ENCODE results near the gene SPTBN4.
"Not testable (repeated sequence)": the region's sequence is repeated elsewhere in the genome, so short reads cannot be mapped to it uniquely, and the experiment has no call there.

SPTBN4 gene

DNA sequence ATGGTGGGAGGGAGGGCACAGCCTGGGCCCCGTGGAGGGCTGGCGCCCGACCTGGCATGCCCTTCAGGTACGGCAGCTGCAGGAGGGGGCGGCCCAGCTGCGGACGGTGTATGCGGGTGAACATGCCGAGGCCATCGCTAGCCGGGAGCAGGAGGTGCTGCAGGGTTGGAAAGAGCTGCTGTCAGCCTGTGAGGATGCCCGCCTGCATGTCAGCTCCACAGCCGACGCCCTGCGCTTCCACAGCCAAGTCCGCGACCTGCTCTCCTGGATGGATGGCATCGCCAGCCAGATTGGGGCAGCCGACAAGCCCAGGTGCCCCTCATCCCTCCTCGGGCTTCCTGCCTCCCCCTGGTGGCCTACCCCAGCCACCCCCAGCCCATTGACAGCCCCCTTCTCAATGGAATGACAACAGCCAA is 93.3 kb downstream of the SPTBN4 start:
- no peaks in the 10 kb centered on the region for H3K36me3 Mint-ChIP-seq (ENCODE audit: insufficient read depth)
- H3K27me3 Mint-ChIP-seq, result peaks cover 86% of the 10 kb centered on the region
- ATAC-seq (replicated peaks; ENCODE audit: extremely low read depth, poor library complexity, severe bottlenecking) (no peak), DNase-seq (ENCODE audit: low spot score in 2 of 2) (no peak)
- no peaks in the 10 kb centered on the region for H3K4me1 Mint-ChIP-seq
- H3K27ac Mint-ChIP-seq (ENCODE audit: low read depth), result no peak overlapping the region
- no peak overlapping the region for H3K4me3 Mint-ChIP-seq
- H3K9me3 Mint-ChIP-seq, result no peaks in the 10 kb centered on the region

DNA sequence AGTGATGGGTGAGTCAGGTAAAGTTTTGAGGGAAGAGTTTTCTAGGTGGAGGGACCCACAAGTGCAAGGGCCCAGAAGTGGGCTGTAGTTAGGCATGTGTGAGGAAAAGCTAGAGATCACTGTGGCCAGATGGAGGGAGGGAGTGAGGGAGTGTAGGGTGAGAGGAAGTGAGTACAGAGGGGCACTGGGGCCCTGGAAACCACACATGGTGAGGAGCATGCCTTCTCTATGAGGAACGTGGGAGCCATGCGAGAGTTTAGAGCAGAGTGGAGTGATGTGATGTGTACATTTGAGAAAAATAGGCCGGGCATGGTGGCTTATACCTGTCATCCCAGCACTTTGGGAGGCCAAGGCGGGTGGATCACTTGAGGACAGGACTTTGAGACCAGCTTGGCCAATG is 95.1 kb downstream of the SPTBN4 start:
- H3K27me3 Mint-ChIP-seq, result peaks cover 86% of the 10 kb centered on the region
- no peak overlapping the region for H3K4me3 Mint-ChIP-seq
- ATAC-seq (replicated peaks; ENCODE audit: extremely low read depth, poor library complexity, severe bottlenecking) (no peak), DNase-seq (ENCODE audit: low spot score in 2 of 2) (no peak)
- no peaks in the 10 kb centered on the region for H3K4me1 Mint-ChIP-seq
- no peak overlapping the region for H3K27ac Mint-ChIP-seq (ENCODE audit: low read depth)
- no peaks in the 10 kb centered on the region for H3K36me3 Mint-ChIP-seq (ENCODE audit: insufficient read depth)
- H3K9me3 Mint-ChIP-seq, result no peaks in the 10 kb centered on the region

DNA sequence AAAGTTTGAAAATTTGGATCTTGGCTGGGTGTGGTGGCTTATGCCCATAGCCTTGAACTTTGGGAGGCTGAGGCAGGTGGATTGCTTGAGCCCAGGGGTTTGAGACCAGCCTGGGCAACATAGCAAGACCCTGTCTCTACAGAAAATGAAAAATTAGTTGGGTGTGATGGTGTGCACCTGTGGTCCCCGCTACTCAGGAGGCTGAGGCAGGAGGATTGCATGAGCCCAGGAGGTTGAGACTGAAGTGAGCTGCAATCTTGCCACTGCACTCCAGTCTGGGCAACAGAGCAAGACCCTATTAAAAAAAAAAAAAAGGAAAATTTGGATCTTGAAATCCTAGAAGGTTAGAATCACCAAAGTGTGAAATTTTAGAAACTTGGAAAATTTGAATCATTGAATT is 97.7 kb downstream of the SPTBN4 start:
- H3K36me3 Mint-ChIP-seq (ENCODE audit: insufficient read depth); H3K9me3 Mint-ChIP-seq; ATAC-seq (replicated peaks; ENCODE audit: extremely low read depth, poor library complexity, severe bottlenecking); H3K4me3 Mint-ChIP-seq; H3K4me1 Mint-ChIP-seq; DNase-seq (ENCODE audit: low spot score in 2 of 2); H3K27ac Mint-ChIP-seq (ENCODE audit: low read depth): not testable (repeated sequence)
- H3K27me3 Mint-ChIP-seq, result peaks cover 63% of the 10 kb centered on the region

DNA sequence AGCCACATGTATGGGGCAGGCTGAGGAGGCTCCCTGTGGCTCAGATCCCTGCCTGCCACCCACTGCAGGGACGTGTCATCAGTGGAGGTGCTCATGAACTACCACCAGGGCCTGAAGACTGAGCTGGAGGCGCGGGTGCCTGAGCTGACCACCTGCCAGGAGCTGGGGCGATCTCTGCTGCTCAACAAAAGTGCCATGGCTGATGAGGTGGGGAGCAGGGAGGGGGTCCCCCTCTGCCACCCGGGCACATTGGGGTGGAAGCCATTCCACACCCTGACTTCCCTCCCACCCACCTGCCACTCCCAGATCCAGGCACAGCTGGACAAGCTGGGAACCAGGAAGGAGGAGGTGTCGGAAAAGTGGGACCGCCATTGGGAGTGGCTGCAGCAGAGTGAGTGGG is 98.6 kb downstream of the SPTBN4 start:
- ATAC-seq (replicated peaks; ENCODE audit: extremely low read depth, poor library complexity, severe bottlenecking) (no peak), DNase-seq (ENCODE audit: low spot score in 2 of 2) (no peak)
- no peaks in the 10 kb centered on the region for H3K9me3 Mint-ChIP-seq
- peaks cover 55% of the 10 kb centered on the region for H3K27me3 Mint-ChIP-seq
- no peak overlapping the region for H3K4me3 Mint-ChIP-seq
- no peak overlapping the region for H3K27ac Mint-ChIP-seq (ENCODE audit: low read depth)
- H3K4me1 Mint-ChIP-seq, result peaks cover 7% of the 10 kb centered on the region
- H3K36me3 Mint-ChIP-seq (ENCODE audit: insufficient read depth), result no peaks in the 10 kb centered on the region

DNA sequence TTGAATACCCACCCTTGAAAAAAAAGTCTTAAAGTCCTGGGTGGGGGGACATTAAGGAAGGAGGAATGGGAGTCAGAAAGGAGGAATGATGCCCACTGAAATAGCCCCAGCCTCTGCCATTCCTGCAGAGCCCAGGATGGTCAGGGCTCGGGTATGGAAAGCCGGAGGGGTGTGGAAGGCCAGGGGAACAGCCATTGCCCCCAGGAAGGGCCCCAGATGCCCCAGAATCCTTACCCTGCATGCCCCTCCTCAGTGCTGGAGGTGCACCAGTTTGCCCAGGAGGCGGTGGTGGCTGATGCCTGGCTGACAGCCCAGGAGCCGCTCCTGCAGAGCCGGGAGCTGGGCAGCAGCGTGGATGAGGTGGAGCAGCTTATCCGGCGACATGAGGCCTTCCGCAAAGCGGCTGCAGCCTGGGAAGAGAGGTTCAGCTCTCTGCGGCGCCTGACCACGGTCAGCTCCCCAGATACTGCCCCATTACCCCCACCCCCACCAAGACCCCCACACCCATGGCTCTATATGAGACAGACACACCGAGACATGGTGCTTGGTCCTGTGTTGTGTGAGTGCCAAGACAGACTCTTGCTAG is 99.2 kb downstream of the SPTBN4 start:
- Mint-ChIP-seq H3K27me3 (peaks cover 48% of the 10 kb centered on the region), H3K27ac (ENCODE audit: low read depth) (no peak overlapping the region), H3K36me3 (ENCODE audit: insufficient read depth) (peaks cover 2% of the 10 kb centered on the region), H3K4me3 (no peak overlapping the region), H3K4me1 (peaks cover 12% of the 10 kb centered on the region), H3K9me3 (no peaks in the 10 kb centered on the region)
- ATAC-seq (replicated peaks; ENCODE audit: extremely low read depth, poor library complexity, severe bottlenecking), result no peak
- DNase-seq (ENCODE audit: low spot score in 2 of 2), result no peak

DNA sequence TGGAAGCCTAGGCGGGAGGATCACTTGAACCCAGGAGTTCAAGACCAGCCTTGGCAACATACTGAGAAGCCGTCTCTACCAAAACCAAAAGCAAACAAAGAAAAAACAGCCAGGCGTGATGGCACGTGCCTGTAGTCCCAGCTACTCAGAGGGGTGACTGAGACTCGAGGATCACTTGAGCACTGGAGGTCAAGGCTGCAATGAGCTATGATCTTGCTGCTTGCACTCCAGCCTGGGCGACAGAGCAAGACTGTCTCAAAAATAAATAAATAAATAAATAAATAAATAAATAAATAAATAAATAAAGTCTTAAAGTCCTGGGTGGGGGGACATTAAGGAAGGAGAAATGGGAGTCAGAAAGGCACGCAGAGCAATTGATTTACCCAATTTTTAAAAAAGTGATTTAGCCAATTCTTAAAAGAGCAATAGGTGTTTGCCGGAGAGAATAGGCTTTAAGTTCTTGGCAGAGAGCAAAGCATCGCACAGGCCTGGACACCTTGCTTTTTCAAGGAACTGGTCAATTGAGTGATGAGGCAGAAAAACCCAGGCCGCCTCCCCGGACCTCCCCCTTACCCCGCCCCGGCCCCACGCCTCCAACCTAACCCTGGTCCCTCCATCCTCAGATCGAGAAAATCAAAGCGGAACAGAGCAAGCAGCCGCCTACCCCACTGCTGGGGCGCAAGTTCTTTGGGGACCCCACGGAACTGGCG is 100.4 kb downstream of the SPTBN4 start:
- DNase-seq (ENCODE audit: low spot score in 2 of 2), result no peak
- H3K27ac Mint-ChIP-seq (ENCODE audit: low read depth), result no peak overlapping the region
- peaks cover 36% of the 10 kb centered on the region for H3K27me3 Mint-ChIP-seq
- H3K4me1 Mint-ChIP-seq, result peaks cover 13% of the 10 kb centered on the region
- ATAC-seq (replicated peaks; ENCODE audit: extremely low read depth, poor library complexity, severe bottlenecking), result no peak
- H3K4me3 Mint-ChIP-seq, result no peak overlapping the region
- peaks cover 2% of the 10 kb centered on the region for H3K36me3 Mint-ChIP-seq (ENCODE audit: insufficient read depth)
- no peaks in the 10 kb centered on the region for H3K9me3 Mint-ChIP-seq

DNA sequence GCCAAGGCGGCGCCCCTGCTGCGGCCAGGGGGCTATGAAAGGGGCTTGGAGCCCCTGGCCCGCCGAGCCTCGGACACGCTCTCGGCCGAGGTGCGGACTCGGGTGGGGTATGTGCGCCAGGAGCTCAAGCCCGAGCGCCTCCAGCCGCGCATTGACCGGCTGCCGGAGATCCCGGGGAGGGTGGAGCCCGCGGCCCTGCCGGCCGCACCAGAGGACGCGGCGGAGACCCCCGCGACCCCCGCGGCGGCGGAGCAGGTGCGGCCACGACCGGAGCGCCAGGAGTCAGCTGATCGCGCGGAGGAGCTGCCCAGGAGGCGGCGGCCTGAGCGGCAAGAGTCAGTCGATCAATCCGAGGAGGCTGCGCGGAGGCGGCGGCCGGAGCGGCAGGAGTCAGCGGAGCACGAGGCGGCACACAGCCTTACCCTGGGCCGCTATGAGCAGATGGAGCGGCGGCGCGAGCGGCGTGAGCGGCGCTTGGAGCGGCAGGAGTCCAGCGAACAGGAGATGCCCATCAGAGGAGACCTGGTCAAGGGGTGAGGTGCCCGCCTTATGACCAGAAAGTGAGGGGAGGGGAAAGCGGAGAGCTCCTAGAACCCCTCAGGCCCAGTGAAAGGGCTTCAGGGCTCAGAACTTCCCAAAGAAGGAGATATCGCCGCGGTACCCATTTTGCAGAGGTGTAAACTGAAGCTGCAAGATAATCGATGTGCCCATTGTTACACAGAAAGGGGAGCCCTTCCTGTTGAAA is 101.1 kb downstream of the SPTBN4 start:
- peaks cover 2% of the 10 kb centered on the region for H3K36me3 Mint-ChIP-seq (ENCODE audit: insufficient read depth)
- no peak for DNase-seq (ENCODE audit: low spot score in 2 of 2)
- H3K4me1 Mint-ChIP-seq, result peaks cover 13% of the 10 kb centered on the region
- no peak overlapping the region for H3K4me3 Mint-ChIP-seq
- no peak for ATAC-seq (replicated peaks; ENCODE audit: extremely low read depth, poor library complexity, severe bottlenecking)
- H3K27me3 Mint-ChIP-seq, result peaks cover 33% of the 10 kb centered on the region
- H3K27ac Mint-ChIP-seq (ENCODE audit: low read depth), result no peak overlapping the region
- H3K9me3 Mint-ChIP-seq, result no peaks in the 10 kb centered on the region

DNA sequence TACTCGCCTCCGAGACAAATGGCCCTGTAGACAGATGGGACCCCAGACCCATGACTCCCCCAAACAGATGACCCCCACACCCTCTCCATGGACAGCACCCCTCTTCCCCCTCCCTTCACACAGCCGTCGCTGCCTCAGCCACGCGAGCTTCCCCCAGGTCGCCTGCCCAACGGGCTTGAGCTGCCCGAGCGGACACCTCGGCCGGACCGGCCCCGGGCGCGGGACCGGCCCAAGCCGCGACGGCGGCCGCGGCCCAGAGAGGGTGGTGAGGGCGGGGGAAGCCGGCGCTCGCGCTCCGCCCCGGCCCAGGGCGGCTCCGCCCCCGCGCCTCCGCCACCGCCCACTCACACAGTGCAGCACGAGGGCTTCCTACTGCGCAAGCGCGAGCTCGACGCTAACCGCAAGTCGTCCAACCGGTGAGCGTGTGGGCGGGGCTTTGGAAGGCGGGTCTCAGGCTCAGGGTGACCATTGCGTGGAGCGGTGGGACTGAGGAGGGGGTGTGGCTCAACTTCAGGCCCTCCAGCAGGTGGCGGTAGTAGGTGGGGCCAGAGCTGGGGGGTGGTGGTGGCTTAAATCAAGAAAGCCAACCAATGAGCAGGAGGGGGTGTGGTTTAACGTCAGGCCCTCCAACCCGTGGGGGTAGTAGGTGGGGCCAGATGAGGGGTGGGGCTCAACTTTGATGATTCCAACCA is 103.7 kb downstream of the SPTBN4 start:
- peak overlapping the region; percentile 27 for H3K4me3 Mint-ChIP-seq

DNA sequence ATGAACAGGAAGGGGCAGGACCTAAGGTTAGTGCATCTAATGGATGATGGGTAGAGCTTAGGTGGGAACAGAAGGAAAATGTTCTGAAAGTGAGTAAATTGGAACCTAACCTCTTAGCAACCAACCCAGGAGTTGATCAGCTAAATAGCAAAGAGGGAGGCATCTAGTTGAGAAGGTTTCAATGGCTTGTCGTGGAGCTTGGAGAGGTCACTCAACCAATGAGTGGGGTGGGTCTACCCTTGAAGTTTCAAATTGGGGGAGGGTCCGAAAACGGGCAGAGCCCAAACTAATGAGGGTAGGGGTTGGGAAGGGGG is 104.2 kb downstream of the SPTBN4 start:
- Mint-ChIP-seq H3K4me1 (peaks cover 21% of the 10 kb centered on the region), H3K27ac (ENCODE audit: low read depth) (peak overlapping the region; percentile 8), H3K27me3 (peaks cover 10% of the 10 kb centered on the region), H3K4me3 (peak overlapping the region; percentile 27), H3K9me3 (no peaks in the 10 kb centered on the region), H3K36me3 (ENCODE audit: insufficient read depth) (peaks cover 2% of the 10 kb centered on the region)
- ATAC-seq (replicated peaks; ENCODE audit: extremely low read depth, poor library complexity, severe bottlenecking) (no peak), DNase-seq (ENCODE audit: low spot score in 2 of 2) (no peak)

More for the DNA sequence above, 103.7 kb downstream of the SPTBN4 start:
- peaks cover 18% of the 10 kb centered on the region for H3K4me1 Mint-ChIP-seq
- ATAC-seq (replicated peaks; ENCODE audit: extremely low read depth, poor library complexity, severe bottlenecking) (peak; percentile 90), DNase-seq (ENCODE audit: low spot score in 2 of 2) (peak; percentile 94 to 96)
- peak overlapping the region; percentile 8 for H3K27ac Mint-ChIP-seq (ENCODE audit: low read depth)
- H3K9me3 Mint-ChIP-seq, result no peaks in the 10 kb centered on the region
- peaks cover 2% of the 10 kb centered on the region for H3K36me3 Mint-ChIP-seq (ENCODE audit: insufficient read depth)
- peaks cover 15% of the 10 kb centered on the region for H3K27me3 Mint-ChIP-seq

DNA sequence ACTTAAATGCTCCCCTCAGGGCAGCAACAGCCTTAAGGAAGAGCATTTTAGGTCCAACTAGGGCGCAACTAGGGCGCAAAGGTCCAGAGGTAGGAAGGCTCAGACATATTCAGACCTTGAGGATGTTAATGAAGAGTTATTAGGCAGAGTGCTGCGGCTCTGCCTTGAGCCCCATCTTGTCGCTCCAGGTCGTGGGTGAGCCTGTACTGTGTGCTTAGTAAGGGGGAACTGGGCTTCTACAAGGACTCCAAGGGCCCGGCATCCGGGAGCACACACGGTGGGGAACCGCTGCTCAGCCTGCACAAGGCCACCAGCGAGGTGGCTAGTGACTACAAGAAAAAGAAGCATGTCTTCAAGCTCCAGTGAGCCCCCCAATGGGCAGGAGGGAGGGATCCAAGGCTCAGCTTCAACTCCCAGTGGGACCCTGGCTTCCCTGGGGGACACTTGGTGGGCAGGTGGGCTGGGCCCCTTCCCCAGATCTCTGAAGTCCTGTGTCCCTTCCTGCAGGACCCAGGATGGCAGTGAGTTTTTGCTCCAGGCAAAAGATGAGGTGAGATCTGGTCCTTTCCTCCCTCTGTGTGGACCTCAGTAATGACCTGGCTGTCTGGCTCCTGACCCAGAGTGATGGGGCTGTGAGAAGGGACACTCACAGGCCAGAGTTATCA is 105.2 kb downstream of the SPTBN4 start:
- Mint-ChIP-seq H3K27ac (ENCODE audit: low read depth) (no peak overlapping the region), H3K9me3 (no peaks in the 10 kb centered on the region), H3K4me1 (peaks cover 23% of the 10 kb centered on the region), H3K4me3 (no peak overlapping the region), H3K27me3 (peaks cover under 1% of the 10 kb centered on the region), H3K36me3 (ENCODE audit: insufficient read depth) (peaks cover 5% of the 10 kb centered on the region)
- no peak for DNase-seq (ENCODE audit: low spot score in 2 of 2)
- no peak for ATAC-seq (replicated peaks; ENCODE audit: extremely low read depth, poor library complexity, severe bottlenecking)

DNA sequence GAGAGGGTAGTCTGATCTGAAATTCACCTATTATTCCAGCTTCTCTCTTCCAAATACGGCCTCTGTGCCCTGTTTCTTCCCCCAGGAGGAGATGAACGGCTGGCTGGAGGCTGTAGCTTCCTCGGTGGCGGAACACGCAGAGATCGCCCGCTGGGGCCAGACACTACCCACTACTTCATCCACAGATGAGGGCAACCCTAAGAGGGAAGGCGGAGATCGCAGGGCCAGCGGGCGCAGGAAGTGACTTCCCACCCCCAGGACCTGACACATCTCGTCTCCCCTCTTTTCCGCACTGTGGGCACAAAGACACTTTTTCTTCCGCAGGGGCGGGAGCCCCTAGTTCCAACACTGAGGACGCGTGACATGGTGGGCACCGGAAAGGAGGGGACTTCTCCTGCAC is 108.5 kb downstream of the SPTBN4 start:
- Mint-ChIP-seq H3K36me3 (ENCODE audit: insufficient read depth) (peaks cover 12% of the 10 kb centered on the region), H3K4me1 (peaks cover 30% of the 10 kb centered on the region), H3K4me3 (peak overlapping the region; percentile 51), H3K9me3 (no peaks in the 10 kb centered on the region), H3K27me3 (no peaks in the 10 kb centered on the region), H3K27ac (ENCODE audit: low read depth) (no peak overlapping the region)
- DNase-seq (ENCODE audit: low spot score in 2 of 2) (no peak), ATAC-seq (replicated peaks; ENCODE audit: extremely low read depth, poor library complexity, severe bottlenecking) (no peak)

DNA sequence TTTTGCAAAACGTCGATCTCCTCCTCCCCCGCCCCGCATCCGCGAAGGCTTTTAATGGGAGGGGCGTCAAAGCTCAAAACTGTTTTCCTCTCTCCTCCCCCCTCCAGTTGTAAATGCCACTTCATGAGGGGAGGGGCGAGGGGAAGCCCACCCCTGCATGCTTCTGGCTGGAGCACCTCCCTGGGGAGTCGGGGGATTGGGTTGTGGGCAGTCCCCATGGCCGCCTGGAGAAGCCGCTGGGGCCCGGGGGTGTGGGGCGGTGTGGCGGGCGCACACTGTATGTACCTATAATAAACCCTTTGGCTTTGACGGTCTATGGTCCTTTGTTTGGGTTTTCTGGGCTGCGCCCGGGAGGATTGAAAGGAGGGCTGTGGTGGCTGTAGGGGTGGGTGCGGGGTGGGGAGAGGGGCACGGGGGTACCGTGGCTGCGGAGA is 109.4 kb downstream of the SPTBN4 start:
- no peaks in the 10 kb centered on the region for H3K27me3 Mint-ChIP-seq
- peak overlapping the region; percentile 73 for H3K4me3 Mint-ChIP-seq
- peak; percentile 20 for ATAC-seq (replicated peaks; ENCODE audit: extremely low read depth, poor library complexity, severe bottlenecking)
- H3K4me1 Mint-ChIP-seq, result peaks cover 23% of the 10 kb centered on the region
- no peak for DNase-seq (ENCODE audit: low spot score in 2 of 2)
- H3K9me3 Mint-ChIP-seq, result no peaks in the 10 kb centered on the region
- H3K36me3 Mint-ChIP-seq (ENCODE audit: insufficient read depth), result peaks cover 18% of the 10 kb centered on the region
- H3K27ac Mint-ChIP-seq (ENCODE audit: low read depth), result peak overlapping the region; percentile 78

All from central memory CD8-positive, alpha-beta T cell (primary cell).